Prostate gland (tissue), 1 donor: ENCODE measurements around the gene SUCLG2.

ENCODE experiments used
- POLR2A ChIP-seq: fragments of 450-650 bp; IDR thresholded peaks from one replicate; pipeline ENCODE4 v1.6.1; 2016; ENCODE audit warnings: antibody characterized with exemption, mild to moderate bottlenecking
- POLR2AphosphoS5 ChIP-seq: sonication (generic); formaldehyde crosslinking; IDR thresholded peaks from one replicate; pipeline ENCODE4 v1.6.1; 2017; ENCODE audit warnings: antibody characterized with exemption

GRCh38 chr3:67458896-67459530 lies 195.4 kb downstream of the SUCLG2 start:
- TF ChIP-seq POLR2A (no peak), POLR2AphosphoS5 (no peak)
